ENCODE measurements around the gene CD180.

DNA sequence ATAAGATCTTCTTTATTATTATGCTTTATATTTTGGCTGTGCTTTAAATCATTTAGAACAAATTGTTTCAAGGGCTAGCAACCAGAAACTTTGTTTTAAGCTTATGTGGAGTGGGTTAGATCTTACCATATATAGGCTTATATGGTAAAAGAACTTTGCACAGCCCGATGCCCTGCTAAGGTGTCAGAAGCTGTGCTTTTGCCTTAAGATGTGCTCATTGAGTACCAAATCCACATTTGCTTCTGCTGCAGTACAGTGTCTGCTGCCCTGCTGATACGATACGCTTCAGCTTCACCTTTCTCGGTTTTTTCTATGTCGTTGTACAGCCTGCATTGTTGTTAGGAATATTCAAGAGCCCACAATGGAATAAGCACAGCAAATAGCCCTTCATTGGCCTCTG, 34.8 kb downstream of the CD180 start:
- no peak for TF ChIP-seq POLR2AphosphoS5 (IDR thresholded peaks at IDR 0.05; ENCODE audit: borderline replicate concordance, low read depth, low read length)
- no peak for TF ChIP-seq FOXP2 (optimal IDR thresholded peaks at IDR 0.05; ENCODE audit: control extremely low read depth, extremely low read length, insufficient read depth)
- TF ChIP-seq EZH2 (IDR thresholded peaks at IDR 0.05) = no peak

Measured in SK-N-MC (cell line).